Keratinocyte (primary cell): ENCODE data around the gene TRIM29. TPM values are rescaled to one million over a fixed set of nuclear protein-coding genes. Genes with fewer than 3 reads are reported as not detected.

Source experiments
- DNase-seq: peaks from one replicate; pipeline ENCODE4 v3.0.0-alpha.2; 2011; ENCODE audit warnings: low read depth, missing footprints, low spot score
- FAIRE-seq: peaks from 2 replicates; lab custom pipeline; 2011; peaks lifted over from hg19 to GRCh38; lab: Jason Lieb, UNC
- H2AFZ ChIP-seq: 2 replicates; pipeline ENCODE4 v1.6.0; 2012; ENCODE audit warnings: low read length, control low read depth, inconsistent platforms; ENCODE audit not compliant: control insufficient read depth
- H3K27ac ChIP-seq: 2 replicates; pipeline ENCODE4 v1.5.1; 2011; ENCODE audit warnings: low read length; ENCODE audit not compliant: control insufficient read depth, insufficient read depth
- H3K27me3 ChIP-seq: 3 replicates; pipeline ENCODE4 v1.6.0; 2011; ENCODE audit warnings: low read length; ENCODE audit not compliant: control insufficient read depth, insufficient read depth; ENCODE audit errors: extremely low read depth
- H3K36me3 ChIP-seq, 2 experiments: 2 replicates in 1 of 2; 3 replicates in 1 of 2; pipeline ENCODE4 v1.5.1; 2011; ENCODE audit warnings: low read length in 2 of 2, mild to moderate bottlenecking in 1 of 2; ENCODE audit not compliant: control insufficient read depth in 2 of 2, insufficient read depth in 2 of 2; ENCODE audit errors: extremely low read depth in 1 of 2
- H3K4me1 ChIP-seq: 3 replicates; pipeline ENCODE4 v1.5.1; 2011; ENCODE audit warnings: low read length; ENCODE audit not compliant: control insufficient read depth, insufficient read depth; ENCODE audit errors: extremely low read depth
- H3K4me2 ChIP-seq: 3 replicates; pipeline ENCODE4 v1.6.0; 2011; ENCODE audit warnings: low read depth, low read length; ENCODE audit not compliant: control insufficient read depth, insufficient read depth; ENCODE audit errors: extremely low read depth
- H3K4me3 ChIP-seq, 3 experiments: fragments of 200-600 bp in 1 of 3; sonication (generic) in 1 of 3; 2 replicates in 2 of 3; 3 replicates in 1 of 3; pipeline ENCODE4 v1.5.1; 2011 to 2016; ENCODE audit warnings: low read length in 3 of 3, mild to moderate bottlenecking in 3 of 3, control low read depth in 2 of 3, inconsistent platforms in 1 of 3, low read depth in 1 of 3, mixed read lengths in 1 of 3, mixed run types in 1 of 3, moderate library complexity in 1 of 3; ENCODE audit not compliant: control insufficient read depth in 2 of 3, insufficient read depth in 2 of 3; ENCODE audit errors: extremely low read depth in 1 of 3
- H3K79me2 ChIP-seq: 2 replicates; pipeline ENCODE4 v1.6.0; 2012; ENCODE audit warnings: low read length; ENCODE audit not compliant: control insufficient read depth, insufficient read depth
- H3K9ac ChIP-seq: 3 replicates; pipeline ENCODE4 v1.6.0; 2011; ENCODE audit warnings: low read length; ENCODE audit not compliant: control insufficient read depth, insufficient read depth; ENCODE audit errors: extremely low read depth
- H3K9me1 ChIP-seq: 3 replicates; pipeline ENCODE4 v1.6.0; 2011; ENCODE audit warnings: low read length; ENCODE audit not compliant: control insufficient read depth, insufficient read depth; ENCODE audit errors: extremely low read depth
- H3K9me3 ChIP-seq: 2 replicates; pipeline ENCODE4 v1.5.1; 2012; ENCODE audit warnings: low read depth, low read length; ENCODE audit not compliant: control insufficient read depth
- H4K20me1 ChIP-seq: 3 replicates; pipeline ENCODE4 v1.6.0; 2011; ENCODE audit warnings: low read length; ENCODE audit not compliant: control insufficient read depth, insufficient read depth; ENCODE audit errors: extremely low read depth
- EZH2 ChIP-seq: IDR thresholded peaks from one replicate; pipeline ENCODE4 v1.6.1; 2012; ENCODE audit warnings: inconsistent platforms, mild to moderate bottlenecking, low read length, moderate library complexity
- dilution Hi-C: fragments of 300-500 bp; cut with MboI; formaldehyde crosslinking; loops from one replicate; pipeline ENCODE4 v1.7.0; 2020; ENCODE audit warnings: low sequenced_read_pairs; ENCODE audit not compliant: extremely low pct_ligation_motif_present
- polyA plus RNA-seq, 5 experiments: library from polyadenylated mRNA; depleted of rRNA in 3 of 5; stranded (reverse) in 3 of 5; stranded (forward) in 1 of 5; unstranded in 1 of 5; fragments of >200 nt; gene quantifications; 1 replicate in 1 of 5; 2 replicates in 3 of 5; 3 replicates in 1 of 5; pipeline versions ENCODE4 v1.2.1 to v1.2.3, GENCODE V29; 2011 to 2012; ENCODE audit warnings: missing spikeins in 2 of 5, low read depth in 1 of 5, low replicate concordance in 1 of 5
- TF ChIP-seq, protein P1 (sequence below), 3 experiments: IDR thresholded peaks in 1 of 3; conservative IDR thresholded peaks in 1 of 3; optimal IDR thresholded peaks in 1 of 3; 2 replicates in 2 of 3; 3 replicates in 1 of 3; pipeline versions ENCODE3 to v1.5.1; 2011; ENCODE audit warnings: low read length in 3 of 3, mild to moderate bottlenecking in 3 of 3, moderate library complexity in 2 of 3, control low read depth in 1 of 3, inconsistent platforms in 1 of 3; ENCODE audit not compliant: insufficient read depth in 2 of 3; ENCODE audit errors: extremely low read depth in 1 of 3

The TRIM29 gene
- polyA plus RNA-seq, 1 donor (not counting 4 experiments of a cell fraction or from before 2014, with no cell fraction given): 463 TPM

DNA sequence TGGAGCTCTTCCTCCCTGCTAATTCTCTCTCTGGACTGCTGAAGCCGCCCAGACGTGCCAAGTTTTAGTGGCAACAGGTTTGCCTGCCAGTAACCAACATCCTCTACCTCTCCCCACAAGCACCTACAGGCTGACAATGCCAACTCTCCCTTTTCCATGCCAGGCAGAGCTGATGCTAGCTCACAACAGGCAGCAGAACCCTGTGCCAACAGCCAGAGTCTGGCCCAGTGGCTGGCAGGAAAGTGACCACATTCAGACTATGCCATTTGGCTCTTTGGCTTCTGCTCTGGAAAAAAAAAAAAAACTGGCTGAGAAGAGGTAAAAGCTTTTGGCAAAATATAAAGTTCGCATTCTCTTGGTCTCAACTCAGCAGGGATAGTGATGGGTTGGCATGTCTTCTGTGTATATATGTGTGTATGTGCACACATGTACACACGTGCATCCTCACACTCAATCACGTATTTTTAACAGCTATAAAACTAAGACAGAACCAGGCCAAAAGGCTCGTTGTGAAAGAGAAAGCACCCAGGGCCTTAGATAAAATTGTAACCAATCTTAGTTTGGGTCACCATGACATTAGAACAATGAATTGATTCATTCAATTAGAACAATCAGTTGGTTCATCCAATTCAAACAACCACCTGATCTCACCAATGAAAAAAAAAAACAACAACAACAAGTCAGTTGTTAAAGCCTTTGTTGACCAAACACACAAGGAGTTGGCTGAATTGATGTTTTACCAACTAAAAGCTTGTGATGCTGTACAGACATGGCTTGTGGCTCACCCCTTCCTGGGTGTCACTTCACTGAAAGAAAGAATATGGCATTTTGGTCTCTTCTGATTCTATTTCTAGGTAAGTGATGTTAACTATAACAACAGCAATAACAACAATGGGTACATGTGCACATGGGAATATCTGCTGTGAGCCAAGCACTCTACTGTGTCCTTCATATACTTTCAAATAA lies 48.6 kb downstream of the TRIM29 start:
- H3K4me3 ChIP-seq: no peak overlapping the region
- TF ChIP-seq EZH2: no peak
- TF ChIP-seq, protein P1, sequence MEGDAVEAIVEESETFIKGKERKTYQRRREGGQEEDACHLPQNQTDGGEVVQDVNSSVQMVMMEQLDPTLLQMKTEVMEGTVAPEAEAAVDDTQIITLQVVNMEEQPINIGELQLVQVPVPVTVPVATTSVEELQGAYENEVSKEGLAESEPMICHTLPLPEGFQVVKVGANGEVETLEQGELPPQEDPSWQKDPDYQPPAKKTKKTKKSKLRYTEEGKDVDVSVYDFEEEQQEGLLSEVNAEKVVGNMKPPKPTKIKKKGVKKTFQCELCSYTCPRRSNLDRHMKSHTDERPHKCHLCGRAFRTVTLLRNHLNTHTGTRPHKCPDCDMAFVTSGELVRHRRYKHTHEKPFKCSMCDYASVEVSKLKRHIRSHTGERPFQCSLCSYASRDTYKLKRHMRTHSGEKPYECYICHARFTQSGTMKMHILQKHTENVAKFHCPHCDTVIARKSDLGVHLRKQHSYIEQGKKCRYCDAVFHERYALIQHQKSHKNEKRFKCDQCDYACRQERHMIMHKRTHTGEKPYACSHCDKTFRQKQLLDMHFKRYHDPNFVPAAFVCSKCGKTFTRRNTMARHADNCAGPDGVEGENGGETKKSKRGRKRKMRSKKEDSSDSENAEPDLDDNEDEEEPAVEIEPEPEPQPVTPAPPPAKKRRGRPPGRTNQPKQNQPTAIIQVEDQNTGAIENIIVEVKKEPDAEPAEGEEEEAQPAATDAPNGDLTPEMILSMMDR (optimal IDR thresholded peaks at IDR 0.05 in 1 of 3, IDR thresholded peaks at IDR 0.05 in 1 of 3, conservative IDR thresholded peaks at IDR 0.05 in 1 of 3; ENCODE audit: extremely low read depth in 1 of 3, insufficient read depth in 2 of 3, low read length in 3 of 3): no peak
- H3K9ac ChIP-seq: no peak overlapping the region
- H3K27ac ChIP-seq: no peak overlapping the region
- DNase-seq (no peak), FAIRE-seq (no peak)
- H3K27me3 ChIP-seq: peaks cover 4% of the 10 kb centered on the region
- no peak overlapping the region for H2AFZ ChIP-seq
- dilution Hi-C loops: no loop called here
- no peaks in the 10 kb centered on the region for H3K9me1 ChIP-seq
- H4K20me1 ChIP-seq: no peaks in the 10 kb centered on the region
- no peaks in the 10 kb centered on the region for H3K36me3 ChIP-seq
- no peaks in the 10 kb centered on the region for H3K79me2 ChIP-seq
- no peak overlapping the region for H3K4me2 ChIP-seq
- no peaks in the 10 kb centered on the region for H3K9me3 ChIP-seq
- no peaks in the 10 kb centered on the region for H3K4me1 ChIP-seq

DNA sequence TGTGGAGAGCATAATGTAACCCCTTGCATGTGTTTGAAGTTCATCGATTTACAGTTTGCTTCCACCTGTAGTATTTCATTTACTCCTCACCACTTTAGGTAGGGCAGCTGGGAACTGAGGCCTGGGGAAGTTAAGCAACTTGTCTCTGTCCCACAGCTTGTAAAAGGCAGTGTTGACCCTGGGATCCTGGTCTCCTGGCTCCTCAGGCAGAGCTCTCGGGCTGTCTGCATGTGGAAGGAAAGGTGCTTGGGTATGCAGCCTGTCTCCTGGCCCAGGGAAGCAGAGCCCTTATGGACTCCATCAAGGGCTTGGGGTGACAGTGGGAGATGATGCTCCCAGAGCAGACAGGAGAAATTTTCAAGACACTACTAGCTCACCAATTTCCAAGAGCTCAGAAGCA lies 49.9 kb downstream of the TRIM29 start:
- no peaks in the 10 kb centered on the region for H3K9me1 ChIP-seq
- DNase-seq: no peak
- H3K79me2 ChIP-seq: no peaks in the 10 kb centered on the region
- TF ChIP-seq, protein P1 (optimal IDR thresholded peaks at IDR 0.05 in 1 of 3, IDR thresholded peaks at IDR 0.05 in 1 of 3, conservative IDR thresholded peaks at IDR 0.05 in 1 of 3; ENCODE audit: extremely low read depth in 1 of 3, insufficient read depth in 2 of 3, low read length in 3 of 3): no peak
- TF ChIP-seq EZH2: no peak
- H3K27ac ChIP-seq: no peak overlapping the region
- dilution Hi-C loops: no loop called here
- H3K9ac ChIP-seq: no peak overlapping the region
- no peaks in the 10 kb centered on the region for H3K4me1 ChIP-seq
- no peak overlapping the region for H2AFZ ChIP-seq
- no peak for FAIRE-seq
- H3K4me3 ChIP-seq: no peak overlapping the region
- H3K36me3 ChIP-seq: no peaks in the 10 kb centered on the region
- H3K4me2 ChIP-seq: no peak overlapping the region
- no peaks in the 10 kb centered on the region for H4K20me1 ChIP-seq
- H3K27me3 ChIP-seq: peaks cover 4% of the 10 kb centered on the region
- peaks cover 6% of the 10 kb centered on the region for H3K9me3 ChIP-seq
